Epithelial cell of esophagus (primary cell): ENCODE results near the gene MPHOSPH6.

ENCODE experiments used
- DNase-seq: peaks from one replicate; pipeline ENCODE4 v3.0.0; 2010; ENCODE audit warnings: low read depth
- H3K4me3 ChIP-seq: 2 replicates; pipeline ENCODE4 v1.5.1; 2011; ENCODE audit warnings: mild to moderate bottlenecking, low read length, control low read depth
- CTCF ChIP-seq: IDR thresholded peaks from 2 replicates; pipeline ENCODE4 v1.5.1; 2011; ENCODE audit warnings: low read depth, mild to moderate bottlenecking, low read length, control low read depth, inconsistent platforms; ENCODE audit not compliant: insufficient read depth; ENCODE audit errors: missing control alignments

The MPHOSPH6 gene

GRCh38 chr16:82138478-82139285 is 31.3 kb downstream of the MPHOSPH6 start:
- no peak for DNase-seq
- no peak for TF ChIP-seq CTCF
- no peak overlapping the region for H3K4me3 ChIP-seq

- TF ChIP-seq CTCF = no peak
- no peak overlapping the region for H3K4me3 ChIP-seq
- no peak for DNase-seq
Observed at GRCh38 chr16:82137822-82138167, 32.2 kb downstream of the MPHOSPH6 start.

- no peak overlapping the region for H3K4me3 ChIP-seq
- no peak for DNase-seq
Observed at GRCh38 chr16:82136956-82137821, 32.8 kb downstream of the MPHOSPH6 start.

GRCh38 chr16:82135844-82136243 is 34.2 kb downstream of the MPHOSPH6 start:
- no peak for DNase-seq
- H3K4me3 ChIP-seq = no peak overlapping the region
- TF ChIP-seq CTCF = no peak

More at GRCh38 chr16:82136956-82137821, 32.8 kb downstream of the MPHOSPH6 start:
- no peak for TF ChIP-seq CTCF

GRCh38 chr16:82134846-82135245 is 35.2 kb downstream of the MPHOSPH6 start:
- no peak for TF ChIP-seq CTCF
- no peak overlapping the region for H3K4me3 ChIP-seq
- DNase-seq = no peak

- no peak for TF ChIP-seq CTCF
- no peak for DNase-seq
- H3K4me3 ChIP-seq = no peak overlapping the region
Observed at GRCh38 chr16:82133798-82134197, 36.2 kb downstream of the MPHOSPH6 start.

GRCh38 chr16:82129881-82130280 is 40.1 kb downstream of the MPHOSPH6 start:
- no peak overlapping the region for H3K4me3 ChIP-seq
- TF ChIP-seq CTCF = no peak
- no peak for DNase-seq
